Endothelial cell of hepatic sinusoid (primary cell): Measurements from ENCODE around the gene LYRM1.
"Not testable (repeated sequence)": the region's sequence is repeated elsewhere in the genome, so short reads cannot be mapped to it uniquely, and the experiment has no call there.

Experiments used
- in situ Hi-C: cut with HindIII; loops from 2 replicates; pipeline ENCODE4 v1.10.0; 2017; ENCODE audit warnings: low sequenced_read_pairs

LYRM1 gene

DNA sequence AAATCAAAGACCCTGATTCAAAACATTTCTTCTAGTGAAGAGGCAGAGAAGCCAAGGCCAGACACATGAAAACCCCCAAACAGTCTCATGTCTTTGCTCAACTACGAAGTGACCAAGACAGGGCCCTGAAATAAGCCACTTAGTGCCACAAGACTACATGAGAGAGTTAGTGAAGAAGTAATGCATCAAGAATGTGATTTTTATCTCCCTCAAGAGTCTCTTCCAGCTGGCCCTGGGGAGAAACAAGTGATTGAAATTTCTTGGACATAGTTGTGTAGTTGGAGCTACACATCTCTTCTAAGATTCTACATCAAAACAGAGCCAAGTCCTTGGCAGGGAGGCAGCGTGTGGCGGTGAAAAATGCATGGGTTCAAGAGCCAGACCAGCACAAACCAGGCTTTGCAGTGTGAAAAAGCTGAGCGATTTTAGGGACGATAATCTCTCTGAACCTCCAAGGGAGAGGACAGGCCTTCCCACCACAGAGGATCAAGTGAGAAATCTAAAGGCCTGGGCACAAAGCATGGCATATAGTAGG lies 30.6 kb downstream of the LYRM1 start:
- in situ Hi-C loops, result no loop called here

DNA sequence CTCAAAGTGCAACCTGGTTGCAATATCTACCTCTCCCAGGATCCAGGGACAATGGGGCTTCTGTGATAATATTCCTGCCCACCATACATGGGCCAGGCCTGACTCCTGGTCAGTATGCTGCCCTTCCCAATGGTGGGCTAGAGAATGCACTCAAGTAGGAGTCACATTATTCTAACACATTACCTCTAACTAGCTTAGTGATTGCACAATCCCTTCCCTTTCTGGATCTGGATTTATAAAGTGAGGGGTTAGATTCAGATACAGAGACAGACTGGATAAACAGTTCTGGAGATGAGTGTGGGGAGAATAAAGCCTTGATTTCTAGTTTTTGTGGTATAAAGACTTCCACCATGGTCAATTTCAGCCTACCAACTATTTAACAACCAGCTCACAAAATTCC lies 33.0 kb downstream of the LYRM1 start:
- in situ Hi-C loops, result no loop called here

GRCh38 chr16:20937736-20938135 lies 37.2 kb downstream of the LYRM1 start:
- in situ Hi-C loops, result no loop called here

DNA sequence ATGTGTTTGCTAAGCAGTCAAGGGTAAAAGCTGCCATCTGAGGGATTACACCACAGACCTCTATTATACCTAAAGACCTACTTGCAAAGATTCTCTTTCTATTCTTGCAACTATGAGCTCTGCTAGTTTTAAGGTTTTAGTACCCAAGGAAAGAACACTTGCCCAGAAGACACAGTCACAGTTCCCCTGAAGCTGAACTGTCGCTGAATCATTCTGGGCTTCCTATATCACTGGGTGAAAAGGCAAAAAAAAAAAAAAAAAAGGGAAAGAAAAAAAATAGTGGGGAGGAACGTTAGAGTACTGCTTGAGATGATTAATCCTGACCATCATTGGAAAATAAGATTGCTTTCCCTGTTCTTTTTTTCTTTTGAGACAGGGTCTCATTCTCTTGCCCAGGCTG lies 37.9 kb downstream of the LYRM1 start:
- in situ Hi-C loops, result no loop called here

- in situ Hi-C loops, result no loop called here
Measured at GRCh38 chr16:20939611-20940010, 39.0 kb downstream of the LYRM1 start.

DNA sequence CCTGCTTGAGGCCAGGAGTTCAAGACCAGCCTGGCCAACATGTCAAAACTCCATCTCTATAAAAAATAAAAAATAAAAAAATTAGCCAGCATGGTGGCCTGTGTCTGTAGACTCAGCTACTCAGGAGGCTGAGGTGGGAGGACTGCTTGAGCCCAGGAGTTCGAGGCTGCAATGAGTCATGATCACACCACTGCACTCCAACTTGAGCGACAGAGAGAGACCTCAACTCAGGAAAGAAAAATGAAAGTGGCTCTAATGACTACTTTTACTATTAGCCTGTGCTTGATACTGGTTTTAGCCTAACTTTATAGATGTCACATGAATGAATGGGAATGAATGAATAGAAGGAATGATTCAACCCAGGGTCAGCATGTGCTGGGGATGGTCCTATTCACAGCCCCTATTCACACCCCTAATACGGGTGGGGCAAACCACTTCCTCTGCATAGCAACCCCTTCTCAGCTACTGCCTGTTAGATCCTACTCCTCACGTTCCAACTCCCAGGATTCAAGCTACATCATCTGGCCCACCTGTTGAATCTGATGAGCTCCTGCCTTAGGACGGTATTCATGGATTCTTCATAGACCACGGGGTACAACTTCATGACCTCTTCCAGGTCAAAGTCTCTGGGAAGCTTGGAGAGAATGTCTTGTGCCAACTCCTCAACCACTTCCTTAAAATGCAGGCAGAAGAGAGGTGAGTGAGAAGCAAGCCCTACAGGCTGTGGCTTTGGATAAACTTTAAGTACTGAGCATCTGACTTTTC lies 40.5 kb downstream of the LYRM1 start:
- in situ Hi-C loops, result no loop called here

DNA sequence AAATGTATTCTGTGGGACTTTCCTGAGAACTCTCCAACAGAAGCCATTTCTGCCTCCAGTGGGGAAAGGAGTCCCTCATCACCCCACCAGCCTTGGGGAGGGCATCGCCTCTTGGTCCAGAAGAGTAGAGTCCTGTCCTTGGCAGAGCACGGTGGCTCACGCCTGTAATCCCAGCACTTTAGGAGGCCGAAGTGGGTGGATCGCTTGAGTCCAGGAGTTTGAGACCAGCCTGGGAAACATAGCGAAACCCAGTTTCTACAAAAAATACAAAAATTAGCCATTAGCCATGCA lies 41.0 kb downstream of the LYRM1 start:
- in situ Hi-C loops, result no loop called here

- in situ Hi-C loops, result no loop called here
Measured at GRCh38 chr16:20942256-20942655, 41.7 kb downstream of the LYRM1 start.

GRCh38 chr16:20944861-20945574 lies 44.4 kb downstream of the LYRM1 start:
- in situ Hi-C loops, result no loop called here

DNA sequence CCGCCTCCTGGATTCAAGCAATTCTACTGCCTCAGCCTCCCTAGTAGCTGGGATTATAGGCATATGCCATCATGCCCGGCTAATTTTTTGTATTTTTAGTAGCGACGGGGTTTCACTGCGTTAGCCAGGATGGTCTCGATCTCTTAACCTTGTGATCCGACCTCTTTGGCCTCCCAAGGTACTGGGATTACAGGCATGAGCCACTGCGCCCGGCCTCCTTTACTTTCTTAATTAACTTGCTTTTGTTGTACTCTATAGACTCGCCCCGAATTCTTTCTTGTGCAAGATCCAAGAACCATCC lies 45.0 kb downstream of the LYRM1 start:
- in situ Hi-C loops, result not testable (repeated sequence)

- in situ Hi-C loops, result no loop called here
Measured at GRCh38 chr16:20946015-20946629, 45.6 kb downstream of the LYRM1 start.

- in situ Hi-C loops, result no loop called here
Measured at GRCh38 chr16:20948444-20948843, 47.9 kb downstream of the LYRM1 start.

GRCh38 chr16:20949660-20950059 lies 49.1 kb downstream of the LYRM1 start:
- in situ Hi-C loops, result no loop called here

DNA sequence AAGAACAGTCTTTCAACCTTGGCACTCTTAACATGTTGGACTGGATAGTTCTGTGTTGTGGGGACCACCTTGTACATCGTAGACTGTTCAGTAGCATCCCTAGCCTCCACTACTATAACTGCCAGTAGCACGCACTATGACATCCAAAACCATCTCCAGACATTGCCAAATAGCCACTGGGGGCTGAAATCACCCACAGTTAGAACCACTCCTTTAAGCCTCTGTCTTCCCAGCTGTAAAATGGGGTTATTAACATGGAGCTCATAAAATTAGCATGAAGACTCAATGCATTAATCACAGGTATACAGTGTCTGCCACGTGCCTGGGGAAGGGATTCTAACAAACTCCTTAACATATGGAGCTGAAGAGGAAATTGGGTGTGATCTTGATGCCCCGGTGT lies 49.7 kb downstream of the LYRM1 start:
- in situ Hi-C loops, result no loop called here

- in situ Hi-C loops, result no loop called here
Measured at GRCh38 chr16:20952139-20952920, 51.8 kb downstream of the LYRM1 start.

DNA sequence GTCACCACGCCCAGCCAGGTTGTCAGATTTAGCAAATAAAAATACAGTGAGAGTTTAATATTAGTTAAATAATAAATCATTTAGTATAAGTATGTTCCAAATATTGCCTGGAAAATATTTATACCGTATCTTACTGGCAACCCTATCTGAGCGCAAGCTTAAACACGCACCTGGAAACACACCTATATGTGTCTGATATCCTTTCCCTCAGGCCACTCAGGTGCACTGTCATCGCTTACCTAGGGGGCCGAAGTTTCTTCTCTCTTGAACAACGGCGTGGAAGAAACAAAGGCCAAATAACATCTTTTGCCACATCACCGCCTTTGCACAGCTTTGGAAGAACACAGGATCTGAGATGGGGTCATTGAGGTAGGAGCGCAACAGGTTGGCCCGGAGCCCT lies 54.0 kb downstream of the LYRM1 start:
- in situ Hi-C loops, result no loop called here

DNA sequence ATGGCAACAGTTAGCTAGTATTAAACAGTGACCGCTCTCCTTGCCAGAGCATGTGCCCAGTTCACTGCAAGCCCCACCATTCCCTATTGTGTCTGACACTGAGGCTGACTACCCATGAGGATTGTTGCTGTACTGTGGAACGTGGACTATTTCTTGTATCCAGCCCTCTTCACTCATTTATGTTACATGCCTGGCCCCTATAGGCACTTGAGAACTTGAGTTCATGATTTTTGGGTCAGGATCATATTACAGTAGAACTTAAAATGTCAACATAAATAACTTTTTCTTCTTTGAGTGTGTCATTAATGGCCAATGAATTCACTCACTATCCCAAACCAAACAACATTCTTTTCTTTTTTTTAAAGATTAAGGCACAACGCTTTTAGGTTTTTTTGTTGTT lies 55.7 kb downstream of the LYRM1 start:
- in situ Hi-C loops, result no loop called here

DNA sequence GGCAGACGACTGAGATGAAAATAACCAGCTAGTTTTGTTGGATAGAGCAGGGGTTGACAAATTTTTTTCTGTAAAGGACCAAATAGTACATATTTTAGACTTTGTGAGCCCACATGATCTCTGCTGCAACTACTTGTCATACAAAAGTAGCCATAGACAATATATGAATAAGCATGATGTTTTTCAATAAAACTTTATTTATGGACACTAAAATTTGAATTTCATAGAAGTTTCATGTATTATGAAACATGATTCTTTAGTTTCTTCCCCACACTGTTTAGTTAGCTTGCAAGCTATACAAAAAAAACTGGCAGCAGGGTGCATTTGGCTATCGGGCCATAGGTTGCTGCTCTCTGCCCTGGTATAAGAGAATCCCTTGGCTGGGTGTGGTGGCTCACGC lies 56.6 kb downstream of the LYRM1 start:
- in situ Hi-C loops, result no loop called here

GRCh38 chr16:20960899-20961298 lies 60.3 kb downstream of the LYRM1 start:
- in situ Hi-C loops, result no loop called here

GRCh38 chr16:20968765-20969164 lies 68.2 kb downstream of the LYRM1 start:
- in situ Hi-C loops, result no loop called here

- in situ Hi-C loops, result no loop called here
Measured at GRCh38 chr16:20969386-20969785, 68.8 kb downstream of the LYRM1 start.
